SK-N-SH (cell line): Measurements from ENCODE around the gene HPX. TPM values are rescaled to one million over a fixed set of nuclear protein-coding genes. Genes with fewer than 3 reads are reported as not detected.
A peak's percentile ranks its signal among the peaks of the same experiment; 100 is the strongest.

Source experiments
- CTCF ChIA-PET: fragments of 300-600, 350-600 bp; formaldehyde crosslinking; extraction: SDS; loops from one replicate; lab custom pipeline; 2021; lab: Yijun Ruan, JAX
- POLR2A ChIA-PET: fragments of 350-600 bp; sonication (Branson Sonifier 250); formaldehyde crosslinking; extraction: SDS; loops from one replicate; lab custom pipeline; 2020; ENCODE audit warnings: antibody characterized with exemption, inconsistent platforms; lab: Yijun Ruan, JAX
- DNase-seq: peaks from one replicate; pipeline ENCODE4 v3.0.0; 2012
- H2AFZ ChIP-seq: fragments of 200-600 bp; sonication (generic); 2 replicates; pipeline ENCODE4 v1.8.1; 2016; ENCODE audit warnings: antibody characterized with exemption, mild to moderate bottlenecking, low read depth
- H3F3A ChIP-seq: fragments of 200-600 bp; sonication (generic); replicated peaks from 2 replicates; pipeline ENCODE3; 2016; ENCODE audit warnings: antibody characterized with exemption, mild to moderate bottlenecking; ENCODE audit not compliant: insufficient read depth
- H3K27ac ChIP-seq, 2 experiments: fragments of 200-500 bp in 1 of 2; fragments of 200-600 bp in 1 of 2; sonication (Bioruptor generic) in 1 of 2; sonication (generic), shearing (Covaris generic) in 1 of 2; 2 replicates each; pipeline versions ENCODE4 v1.5.1 to v1.6.1; 2014 to 2016; ENCODE audit warnings: low read depth in 2 of 2, inconsistent platforms in 1 of 2, low read length in 1 of 2, mild to moderate bottlenecking in 1 of 2, mixed read lengths in 1 of 2
- H3K27me3 ChIP-seq: fragments of 200-600 bp; sonication (generic), shearing (Covaris generic); 2 replicates; pipeline ENCODE4 v1.6.1; 2016; ENCODE audit warnings: mixed run types; ENCODE audit not compliant: insufficient read depth
- H3K36me3 ChIP-seq, 2 experiments: fragments of 200-500 bp in 1 of 2; fragments of 200-600 bp in 1 of 2; sonication (Bioruptor generic) in 1 of 2; sonication (generic) in 1 of 2; replicated peaks in 1 of 2; 2 replicates each; pipeline versions ENCODE3 to v1.5.1; 2014 to 2016; ENCODE audit warnings: low read length in 1 of 2, mild to moderate bottlenecking in 1 of 2; ENCODE audit not compliant: insufficient read depth in 2 of 2, control insufficient read depth in 1 of 2
- H3K4me1 ChIP-seq, 2 experiments: fragments of 200-500 bp in 1 of 2; fragments of 200-600 bp in 1 of 2; sonication (Bioruptor generic) in 1 of 2; sonication (generic), shearing (Covaris generic) in 1 of 2; 2 replicates each; pipeline versions ENCODE4 v1.5.1 to v1.6.1; 2014 to 2016; ENCODE audit warnings: low read depth in 1 of 2, low read length in 1 of 2, mixed run types in 1 of 2; ENCODE audit not compliant: insufficient read depth in 2 of 2, control insufficient read depth in 1 of 2
- H3K4me2 ChIP-seq: fragments of 200-600 bp; sonication (generic), shearing (Covaris generic); 2 replicates; pipeline ENCODE4 v1.6.1; 2017; ENCODE audit warnings: mixed run types
- H3K4me3 ChIP-seq, 2 experiments: fragments of 200-500 bp in 1 of 2; fragments of 200-600 bp in 1 of 2; sonication (Bioruptor generic) in 1 of 2; sonication (generic), shearing (Covaris generic) in 1 of 2; 2 replicates each; pipeline versions ENCODE4 v1.5.1 to v1.8.1; 2014 to 2016; ENCODE audit warnings: low read depth in 2 of 2, inconsistent platforms in 1 of 2, low read length in 1 of 2, mild to moderate bottlenecking in 1 of 2, mixed read lengths in 1 of 2, moderate library complexity in 1 of 2
- H3K79me2 ChIP-seq: fragments of 200-600 bp; sonication (generic); 2 replicates; pipeline ENCODE4 v1.8.1; 2017; ENCODE audit warnings: mild to moderate bottlenecking; ENCODE audit not compliant: insufficient read depth
- H3K9ac ChIP-seq: fragments of 200-600 bp; sonication (generic); 2 replicates; pipeline ENCODE4 v1.6.1; 2017; ENCODE audit warnings: mixed run types
- H3K9me2 ChIP-seq: fragments of 200-600 bp; sonication (generic); 2 replicates; pipeline ENCODE4 v1.6.1; 2017; ENCODE audit warnings: mixed run types
- H3K9me3 ChIP-seq: fragments of 200-600 bp; sonication (generic); 2 replicates; pipeline ENCODE4 v1.6.1; 2017; ENCODE audit warnings: mixed run types, mild to moderate bottlenecking, moderate library complexity
- H4K20me1 ChIP-seq: fragments of 200-600 bp; sonication (generic); 2 replicates; pipeline ENCODE4 v1.6.1; 2017; ENCODE audit warnings: mild to moderate bottlenecking, mixed run types; ENCODE audit not compliant: insufficient read depth
- ELF1 ChIP-seq: IDR thresholded peaks from 2 replicates; pipeline ENCODE4 v1.4.0; 2012
- EZH2phosphoT487 ChIP-seq: fragments of 200-600 bp; sonication (generic); IDR thresholded peaks from 2 replicates; pipeline ENCODE4 v1.6.1; 2017; ENCODE audit warnings: low read depth, mixed run types, mild to moderate bottlenecking, antibody characterized with exemption, moderate library complexity, borderline replicate concordance
- GABPA ChIP-seq: IDR thresholded peaks from 2 replicates; pipeline ENCODE4 v1.4.0; 2012; ENCODE audit warnings: low read depth, mild to moderate bottlenecking
- NRF1 ChIP-seq: IDR thresholded peaks from 2 replicates; pipeline ENCODE4 v1.6.1; 2012; ENCODE audit warnings: low read depth, mild to moderate bottlenecking, low read length
- RCOR1 ChIP-seq: fragments of 150-350 bp; IDR thresholded peaks from 2 replicates; pipeline ENCODE4 v1.6.1; 2017; ENCODE audit warnings: antibody characterized with exemption, low read length
- REST ChIP-seq: IDR thresholded peaks from 2 replicates; pipeline ENCODE4 v1.6.1; 2012; ENCODE audit warnings: mild to moderate bottlenecking, low read depth, low read length, moderate library complexity
- RFX5 ChIP-seq: IDR thresholded peaks from 2 replicates; pipeline ENCODE4 v1.6.1; 2012; ENCODE audit warnings: mild to moderate bottlenecking, improper control_type of control experiment, low read length
- TAF1 ChIP-seq: IDR thresholded peaks from 2 replicates; pipeline ENCODE4 v1.6.1; 2012; ENCODE audit warnings: low read depth, mild to moderate bottlenecking, low read length, moderate library complexity, borderline replicate concordance
- TCF12 ChIP-seq: IDR thresholded peaks from 2 replicates; pipeline ENCODE4 v1.4.0; 2012
- TEAD4 ChIP-seq: IDR thresholded peaks from 2 replicates; pipeline ENCODE4 v1.4.0; 2012; ENCODE audit warnings: mild to moderate bottlenecking, borderline replicate concordance; ENCODE audit not compliant: insufficient read depth
- USF2 ChIP-seq: fragments of 150-350 bp; IDR thresholded peaks from 2 replicates; pipeline ENCODE4 v1.6.1; 2017; ENCODE audit warnings: antibody characterized with exemption, low read length, low read depth, borderline replicate concordance
- YY1 ChIP-seq: IDR thresholded peaks from 2 replicates; pipeline ENCODE4 v1.4.0; 2012; ENCODE audit warnings: low read depth, mild to moderate bottlenecking
- WGBS: methylation state at CpG from one replicate; pipeline ENCODE4 v1.1.6; 2017; ENCODE audit warnings: low lambda C conversion rate; 5-methylcytosine and 5-hydroxymethylcytosine counted together
- polyA plus RNA-seq, 3 experiments: library from polyadenylated mRNA; depleted of rRNA; stranded (reverse); fragments of >200 nt; gene quantifications; 2 replicates each; pipeline ENCODE4 v1.2.3, GENCODE V29; 2012
- TF ChIP-seq, protein P1 (sequence below): IDR thresholded peaks from 2 replicates; pipeline ENCODE4 v1.4.0; 2012; ENCODE audit warnings: low read depth

The HPX gene
- polyA plus RNA-seq, 1 of the 3 experiments (the other 2 are of a cell fraction), result 1.8 TPM

GRCh38 chr11:6405052-6405667 is 35.6 kb downstream of the HPX start:
- H3K9me3 ChIP-seq, result no peaks in the 10 kb centered on the region
- ChIA-PET POLR2A (interaction anchor here (1.5 to 2.1 kb wide), 2 partner anchors 14 to 15 kb away, joined by 4 to 6 read pairs; partner anchors contain the start of genes APBB1 and SMPD1), CTCF (interaction anchor here (0.6 to 2.4 kb wide), 5 partner anchors 14 to 1111 kb away, joined by 3 to 9 read pairs (median 6); partner anchors contain the start of gene APBB1)
- no peaks in the 10 kb centered on the region for H3K79me2 ChIP-seq
- peak; percentile 68 for DNase-seq
- 92% methylated on average over 6 of the region's 13 CpGs for WGBS
- no peak overlapping the region for H2AFZ ChIP-seq
- no peak overlapping the region for H3K4me2 ChIP-seq
- H3K4me3 ChIP-seq, result no peak overlapping the region
- H3K36me3 ChIP-seq, result peaks cover 0 to 13% of the 10 kb centered on the region in 2 experiments
- H3K27ac ChIP-seq, result no peak overlapping the region
- no peaks in the 10 kb centered on the region for H3K27me3 ChIP-seq
- peaks cover 2% of the 10 kb centered on the region for H3F3A ChIP-seq
- no peaks in the 10 kb centered on the region for H4K20me1 ChIP-seq
- no peaks in the 10 kb centered on the region for H3K9me2 ChIP-seq
- no peak for TF ChIP-seq EZH2phosphoT487
- no peak for TF ChIP-seq GABPA
- no peak for TF ChIP-seq NRF1
- no peak for TF ChIP-seq TEAD4
- no peak for TF ChIP-seq REST
- no peak for TF ChIP-seq TCF12
- no peak for TF ChIP-seq RCOR1
- no peak for TF ChIP-seq YY1
- no peak for TF ChIP-seq ELF1
- TF ChIP-seq, protein P1, sequence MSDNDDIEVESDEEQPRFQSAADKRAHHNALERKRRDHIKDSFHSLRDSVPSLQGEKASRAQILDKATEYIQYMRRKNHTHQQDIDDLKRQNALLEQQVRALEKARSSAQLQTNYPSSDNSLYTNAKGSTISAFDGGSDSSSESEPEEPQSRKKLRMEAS, result no peak
- no peak for TF ChIP-seq TAF1
- TF ChIP-seq RFX5, result no peak
- no peak for TF ChIP-seq USF2
- H3K4me1 ChIP-seq, result peaks cover 0 to 13% of the 10 kb centered on the region in 2 experiments; a peak in 1 of 4 replicates
- no peak overlapping the region for H3K9ac ChIP-seq
